B cell (primary cell): Measurements from ENCODE around the gene KRT75. TPM values are rescaled to one million over a fixed set of nuclear protein-coding genes. Genes with fewer than 3 reads are reported as not detected.

Experiments used
- ATAC-seq: fragments of 200-7000 bp; cut with Tn5 transposase; one replicate; pipeline ENCODE4 v1.10.0; 2021; ENCODE audit warnings: low read depth, mild to moderate bottlenecking, moderate number of reproducible peaks, moderate library complexity
- CTCF ChIA-PET: fragments of 350-600 bp; sonication (Branson Sonifier 250); formaldehyde crosslinking; loops from one replicate; lab custom pipeline; 2021; ENCODE audit warnings: antibody characterized with exemption, inconsistent platforms; lab: Charles Lee
- POLR2A ChIA-PET: fragments of 350-600 bp; sonication (Branson Sonifier 250); formaldehyde crosslinking; loops from one replicate; lab custom pipeline; 2021; ENCODE audit warnings: antibody characterized with exemption; lab: Charles Lee
- DNase-seq: peaks from one replicate; pipeline ENCODE4 v3.0.0; 2013
- H2AFZ ChIP-seq: 2 replicates; pipeline ENCODE4 v1.6.1; 2012; ENCODE audit warnings: mild to moderate bottlenecking, low read depth, low read length; ENCODE audit not compliant: insufficient read depth, poor library complexity, severe bottlenecking
- H3K27ac ChIP-seq, 2 donors: 1 replicate in 1 of 2; 2 replicates in 1 of 2; pipeline ENCODE4 v1.5.1; 2012 to 2013; ENCODE audit warnings: low read length in 2 of 2, mild to moderate bottlenecking in 2 of 2, moderate library complexity in 1 of 2
- H3K27me3 ChIP-seq, 4 experiments: fragments of 200-600 bp in 1 of 4; sonication (generic) in 1 of 4; replicated peaks in 1 of 4; 1 replicate in 2 of 4; 2 replicates in 2 of 4; pipeline versions ENCODE4 v1.6.1 to v1.7.0; 2013 to 2016; ENCODE audit warnings: low read length in 3 of 4, mild to moderate bottlenecking in 2 of 4, mixed read lengths in 1 of 4, moderate library complexity in 1 of 4; ENCODE audit not compliant: insufficient read depth in 4 of 4, control insufficient read depth in 3 of 4; ENCODE audit errors: control extremely low read depth in 1 of 4
- H3K36me3 ChIP-seq, 2 experiments: replicated peaks in 1 of 2; 1 replicate in 1 of 2; 2 replicates in 1 of 2; pipeline versions ENCODE4 v1.6.1 to v1.7.1; 2013; ENCODE audit warnings: low read length in 1 of 2; ENCODE audit not compliant: insufficient read depth in 2 of 2, control insufficient read depth in 1 of 2; ENCODE audit errors: control extremely low read depth in 1 of 2, extremely low read depth in 1 of 2
- H3K4me1 ChIP-seq, 2 donors: fragments of 200-600 bp in 1 of 2; sonication (generic) in 1 of 2; 1 replicate in 1 of 2; 2 replicates in 1 of 2; pipeline versions ENCODE4 v1.5.1 to v1.6.1; 2013 to 2017; ENCODE audit warnings: low read length in 2 of 2; ENCODE audit not compliant: control insufficient read depth in 2 of 2, insufficient read depth in 2 of 2
- H3K4me2 ChIP-seq: replicated peaks from 2 replicates; pipeline ENCODE3; 2012; ENCODE audit warnings: mild to moderate bottlenecking, low read depth, low read length; ENCODE audit not compliant: poor library complexity, severe bottlenecking
- H3K4me3 ChIP-seq, 5 experiments: fragments of 200-600 bp in 1 of 5; sonication (generic) in 1 of 5; 1 replicate in 3 of 5; 2 replicates in 2 of 5; pipeline versions ENCODE4 v1.5.1 to v1.7.0; 2011 to 2016; ENCODE audit warnings: low read length in 4 of 5, mild to moderate bottlenecking in 4 of 5, low read depth in 2 of 5, control low read depth in 1 of 5, moderate library complexity in 1 of 5; ENCODE audit not compliant: insufficient read depth in 1 of 5; ENCODE audit errors: control extremely low read depth in 1 of 5, extremely low read depth in 1 of 5
- H3K79me2 ChIP-seq: fragments of 200-600 bp; sonication (generic); one replicate; pipeline ENCODE4 v1.6.0; 2016; ENCODE audit warnings: low read length; ENCODE audit not compliant: control insufficient read depth, insufficient read depth
- H3K9ac ChIP-seq: fragments of 200-600 bp; sonication (generic); 2 replicates; pipeline ENCODE4 v1.6.1; 2017; ENCODE audit warnings: mild to moderate bottlenecking, low read length, moderate library complexity
- H3K9me3 ChIP-seq, 3 donors: one replicate each; pipeline versions ENCODE4 v1.6.1 to v1.7.1; 2013; ENCODE audit warnings: low read length in 2 of 3; ENCODE audit not compliant: control insufficient read depth in 2 of 3, insufficient read depth in 1 of 3; ENCODE audit errors: control extremely low read depth in 1 of 3
- H4K20me1 ChIP-seq: 2 replicates; pipeline ENCODE4 v1.6.0; 2012; ENCODE audit warnings: mild to moderate bottlenecking, low read length; ENCODE audit not compliant: insufficient read depth, control insufficient read depth, poor library complexity, severe bottlenecking
- H3K27ac Mint-ChIP-seq: one replicate; pipeline ENCODE4 v1.8.0; 2021; ENCODE audit warnings: mixed read lengths
- H3K27me3 Mint-ChIP-seq: one replicate; pipeline ENCODE4 v1.8.0; 2021; ENCODE audit warnings: mixed read lengths
- H3K4me1 Mint-ChIP-seq: one replicate; pipeline ENCODE4 v1.8.0; 2021; ENCODE audit warnings: mixed read lengths
- H3K4me3 Mint-ChIP-seq: one replicate; pipeline ENCODE4 v1.8.0; 2021; ENCODE audit warnings: mixed read lengths
- H3K9me3 Mint-ChIP-seq: one replicate; pipeline ENCODE4 v1.8.0; 2022; ENCODE audit warnings: mixed read lengths; ENCODE audit not compliant: insufficient read depth
- CTCF ChIP-seq: fragments of 200-600 bp; IDR thresholded peaks from one replicate; pipeline ENCODE4 v1.8.0; 2022; ENCODE audit warnings: antibody characterized with exemption, mild to moderate bottlenecking
- EZH2 ChIP-seq: IDR thresholded peaks from 2 replicates; pipeline ENCODE4 v1.6.1; 2012; ENCODE audit warnings: borderline replicate concordance, low read depth, mild to moderate bottlenecking, moderate library complexity, low read length; ENCODE audit not compliant: insufficient read depth, poor library complexity, severe bottlenecking
- WGBS: methylation state at CpG from one replicate; pipeline ENCODE4 v1.1.5; 2013; ENCODE audit warnings: missing lambda C conversion rate; ENCODE audit not compliant: insufficient coverage; 5-methylcytosine and 5-hydroxymethylcytosine counted together
- intact Hi-C: fragments of 100-400 bp; cut with micrococcal nuclease; formaldehyde crosslinking; loops from one replicate; pipeline ENCODE4 v1.10.0; 2022
- polyA plus RNA-seq: library from polyadenylated mRNA; depleted of rRNA; stranded (reverse); fragments of >200 nt; gene quantifications from 2 replicates; pipeline ENCODE4 v1.2.3, GENCODE V29; 2012
- total RNA-seq, 2 donors: library from RNA; stranded (reverse); fragments of 120-200 nt in 1 of 2; gene quantifications; 1 replicate in 1 of 2; 2 replicates in 1 of 2; pipeline versions ENCODE4 v1.2.3 to v1.2.4, GENCODE V29; 2013 to 2022

The KRT75 gene
- total and polyA plus RNA-seq, 2 donors (not counting 1 experiment from before 2014, with no cell fraction given), result not detected

GRCh38 chr12:52407918-52408317 is 26.3 kb downstream of the KRT75 start:
- Mint-ChIP-seq H3K27ac (no peak overlapping the region), H3K9me3 (no peaks in the 10 kb centered on the region), H3K27me3 (peaks cover 13% of the 10 kb centered on the region), H3K4me3 (no peak overlapping the region), H3K4me1 (no peaks in the 10 kb centered on the region)
- ChIA-PET POLR2A (no interaction called here), CTCF (no interaction called here)
- TF ChIP-seq CTCF, result no peak
- TF ChIP-seq EZH2, result no peak
- no peak for ATAC-seq
- no peaks in the 10 kb centered on the region for H4K20me1 ChIP-seq
- no peaks in the 10 kb centered on the region for H3K9me3 ChIP-seq
- no peak overlapping the region for H3K9ac ChIP-seq
- intact Hi-C loops, result no loop called here
- no peak overlapping the region for H2AFZ ChIP-seq
- H3K4me2 ChIP-seq, result no peak overlapping the region
- H3K79me2 ChIP-seq, result no peaks in the 10 kb centered on the region
- no peak overlapping the region for H3K27ac ChIP-seq
- H3K4me3 ChIP-seq, result no peak overlapping the region
- H3K27me3 ChIP-seq, result no peaks in the 10 kb centered on the region
- H3K36me3 ChIP-seq, result no peaks in the 10 kb centered on the region
- 86% methylated on average over 3 of the region's 5 CpGs for WGBS
- no peaks in the 10 kb centered on the region for H3K4me1 ChIP-seq
- DNase-seq, result no peak

- intact Hi-C loops, result no loop called here
- Histone ChIP-seq H3K4me3 (no peak within 1 kb of the TSS), H3K4me1 (no peaks in the 10 kb centered on the region), H3K4me2 (no peak within 1 kb of the TSS), H3K9me3 (no peaks in the 10 kb centered on the region), H3K79me2 (no peaks in the 10 kb centered on the region), H3K27ac (no peak within 1 kb of the TSS), H3K27me3 (no peaks in the 10 kb centered on the region), H3K9ac (no peak within 1 kb of the TSS), H3K36me3 (no peaks in the 10 kb centered on the region), H4K20me1 (no peaks in the 10 kb centered on the region), H2AFZ (no peak within 1 kb of the TSS)
- peaks cover 9% of the 10 kb centered on the region for H3K27me3 Mint-ChIP-seq
- no peaks in the 10 kb centered on the region for H3K4me1 Mint-ChIP-seq
- DNase-seq (no peak), ATAC-seq (no peak)
- ChIA-PET POLR2A (no interaction called here), CTCF (no interaction called here)
- no peak within 1 kb of the TSS for H3K27ac Mint-ChIP-seq
- H3K9me3 Mint-ChIP-seq, result no peaks in the 10 kb centered on the region
- H3K4me3 Mint-ChIP-seq, result no peak within 1 kb of the TSS
- TF ChIP-seq EZH2, result no peak
- TF ChIP-seq CTCF, result no peak
- 91% methylated on average over 11 of the region's 14 CpGs for WGBS
Measured at GRCh38 chr12:52405922-52406385, 28.2 kb downstream of the KRT75 start, which contains the start of gene KRT82. Gene KRT82, minus strand, starts transcription at chr12:52406335. Its CDS starts 58 bp downstream, at chr12:52406277.
